Kidney (tissue), 14 donors: ENCODE measurements around the gene PEPD. TPM values are rescaled to one million over a fixed set of nuclear protein-coding genes. Genes with fewer than 3 reads are reported as not detected.

Experiments
- DNase-seq, 5 donors: peaks; one replicate each; pipeline ENCODE4 v3.0.0-alpha.2; 2013 to 2020
- FAIRE-seq: peaks from 2 replicates; lab custom pipeline; 2012; peaks lifted over from hg19 to GRCh38; lab: Jason Lieb, UNC
- H3K27ac ChIP-seq, 2 donors: one replicate each; pipeline ENCODE4 v1.7.0; 2013; ENCODE audit warnings: low read depth in 2 of 2, low read length in 2 of 2, inconsistent platforms in 1 of 2
- H3K27me3 ChIP-seq: one replicate; pipeline ENCODE4 v1.7.1; 2013; ENCODE audit warnings: low read length, inconsistent platforms; ENCODE audit not compliant: control insufficient read depth, insufficient read depth
- H3K36me3 ChIP-seq, 3 donors: one replicate each; pipeline versions ENCODE4 v1.7.0 to v1.7.1; 2013; ENCODE audit warnings: low read length in 3 of 3, control low read depth in 1 of 3, inconsistent platforms in 1 of 3; ENCODE audit not compliant: insufficient read depth in 3 of 3, control insufficient read depth in 2 of 3
- H3K4me1 ChIP-seq, 3 donors: one replicate each; pipeline versions ENCODE4 v1.7.0 to v1.7.1; 2013; ENCODE audit warnings: low read length in 3 of 3, inconsistent platforms in 1 of 3, low read depth in 1 of 3; ENCODE audit not compliant: control insufficient read depth in 2 of 3, insufficient read depth in 2 of 3
- H3K4me3 ChIP-seq, 3 donors: one replicate each; pipeline versions ENCODE4 v1.7.0 to v1.8.1; 2013; ENCODE audit warnings: low read length in 3 of 3, control low read depth in 1 of 3, inconsistent platforms in 1 of 3
- H3K9ac ChIP-seq, 3 donors: one replicate each; pipeline versions ENCODE4 v1.7.0 to v1.7.1; 2013; ENCODE audit warnings: low read length in 3 of 3, control low read depth in 1 of 3, inconsistent platforms in 1 of 3
- H3K9me3 ChIP-seq, 3 donors: one replicate each; pipeline versions ENCODE4 v1.7.0 to v1.7.1; 2013; ENCODE audit warnings: low read length in 3 of 3, control low read depth in 1 of 3, inconsistent platforms in 1 of 3; ENCODE audit not compliant: control insufficient read depth in 2 of 3, insufficient read depth in 1 of 3
- CTCF ChIP-seq: IDR thresholded peaks from 3 replicates; pipeline ENCODE4 v1.5.1; 2012; ENCODE audit warnings: mild to moderate bottlenecking, moderate library complexity, borderline replicate concordance; ENCODE audit not compliant: insufficient read depth; ENCODE audit errors: extremely low read depth
- intact Hi-C: fragments of 100-400 bp; cut with DNase I; formaldehyde crosslinking; loops from one replicate; pipeline ENCODE4 v1.11.1; 2022
- polyA plus RNA-seq: library from polyadenylated mRNA; stranded (reverse); fragments of 350-450 nt; fragmentation: Illumina TruSeq; extraction: RNeasy Lipid Tissue Mini Kit (QIAGEN cat#74804); gene quantifications from one replicate; pipeline ENCODE4 v1.2.3, GENCODE V29; 2014; ENCODE audit warnings: low read depth, low replicate concordance; ENCODE audit not compliant: insufficient read depth
- total RNA-seq: library from RNA; stranded (reverse); fragmentation: NEBNext Ultra II Directional; extraction: Animal tissue kit (Norgen Biotek cat#: 25700); gene quantifications from one replicate; pipeline ENCODE4 v1.2.1, GENCODE V29; 2021
- donor health status: control.
- donor health status: control.
- donor health status: control.
- donor health status: control.
- donor health status: control.
- donor health status: DM: yes; HTN: yes; CAD: no.
- donor health status: Normal renal cell carcinoma (clear cell type).

The PEPD gene
- total and polyA plus RNA-seq, 2 donors from 2014 or later = 71.4 to 402 TPM

DNA sequence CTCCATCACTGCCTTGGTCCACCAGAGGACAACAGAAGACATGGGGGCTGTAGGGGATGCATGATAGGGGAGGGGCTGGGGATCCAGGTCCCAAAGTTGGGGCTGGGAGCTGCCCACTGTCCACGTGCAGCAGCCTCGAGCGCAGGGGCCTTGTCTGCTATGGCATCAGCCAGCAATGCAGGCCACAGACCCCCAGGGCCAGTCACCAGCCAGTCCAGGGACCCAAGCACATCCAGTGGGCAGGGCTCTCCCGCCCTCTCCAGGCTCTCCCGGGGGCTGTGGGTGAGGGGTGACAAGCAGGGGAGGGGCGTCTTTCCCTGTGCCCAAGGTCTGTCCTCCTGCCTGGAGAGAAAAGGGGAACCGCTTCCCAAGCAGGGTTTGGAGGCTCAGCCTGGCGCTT lies 32.8 kb downstream of the PEPD start:
- H3K9me3 ChIP-seq = no peaks in the 10 kb centered on the region
- H3K36me3 ChIP-seq = peaks cover 0 to 4% (median 0%) of the 10 kb centered on the region in 3 donors
- no peaks in the 10 kb centered on the region for H3K4me1 ChIP-seq
- TF ChIP-seq CTCF = no peak
- H3K27ac ChIP-seq = no peak overlapping the region
- DNase-seq (peak in 2 of 5 donors; percentile 24 to 69), FAIRE-seq (no peak)
- intact Hi-C loops = no loop called here
- H3K4me3 ChIP-seq = no peak overlapping the region
- no peak overlapping the region for H3K9ac ChIP-seq
- H3K27me3 ChIP-seq = no peaks in the 10 kb centered on the region

DNA sequence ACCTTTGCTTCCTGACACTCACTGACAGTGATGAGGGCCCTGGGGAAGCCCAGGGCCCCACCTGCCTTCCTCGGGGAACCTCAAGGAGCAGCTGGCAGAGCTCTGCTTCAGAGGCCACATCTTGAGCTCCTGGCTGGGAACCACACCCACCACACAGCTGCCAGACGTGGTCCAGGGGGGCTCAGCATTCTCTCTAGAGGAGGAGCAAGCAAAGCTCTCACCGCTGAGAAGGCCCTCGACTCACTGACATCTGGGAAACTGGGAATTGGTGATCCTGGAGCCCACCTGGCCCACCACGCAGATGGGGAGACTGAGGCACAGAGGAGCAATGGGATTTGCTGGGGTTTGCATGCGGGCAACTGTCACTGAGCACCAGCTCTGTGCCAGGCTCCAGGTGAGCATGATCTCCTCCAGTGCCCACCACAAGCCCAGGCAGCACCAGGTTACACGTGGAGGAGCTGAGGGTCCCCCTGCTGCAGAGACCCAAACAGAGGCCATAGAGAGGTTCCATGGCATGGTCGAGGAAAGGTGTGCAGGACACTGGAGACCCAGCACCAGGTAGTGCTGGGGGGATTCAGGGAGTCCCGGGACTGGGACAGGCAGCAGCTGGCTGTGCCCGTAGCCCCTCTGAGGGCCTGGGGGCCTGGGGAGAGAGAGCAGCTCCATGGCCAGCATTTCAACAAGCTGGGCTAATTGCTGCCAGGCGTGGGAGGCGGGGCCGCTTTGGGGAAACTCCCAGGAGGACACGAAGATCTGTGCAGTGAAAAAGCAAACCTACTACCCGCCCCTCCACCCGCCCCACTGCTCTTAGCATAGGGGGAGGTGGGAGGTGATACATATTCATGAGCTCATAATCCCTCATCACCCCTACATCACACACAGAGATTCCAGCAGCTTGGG lies 33.4 kb downstream of the PEPD start:
- DNase-seq = peak in 2 of 5 donors; percentile 14 to 24

DNA sequence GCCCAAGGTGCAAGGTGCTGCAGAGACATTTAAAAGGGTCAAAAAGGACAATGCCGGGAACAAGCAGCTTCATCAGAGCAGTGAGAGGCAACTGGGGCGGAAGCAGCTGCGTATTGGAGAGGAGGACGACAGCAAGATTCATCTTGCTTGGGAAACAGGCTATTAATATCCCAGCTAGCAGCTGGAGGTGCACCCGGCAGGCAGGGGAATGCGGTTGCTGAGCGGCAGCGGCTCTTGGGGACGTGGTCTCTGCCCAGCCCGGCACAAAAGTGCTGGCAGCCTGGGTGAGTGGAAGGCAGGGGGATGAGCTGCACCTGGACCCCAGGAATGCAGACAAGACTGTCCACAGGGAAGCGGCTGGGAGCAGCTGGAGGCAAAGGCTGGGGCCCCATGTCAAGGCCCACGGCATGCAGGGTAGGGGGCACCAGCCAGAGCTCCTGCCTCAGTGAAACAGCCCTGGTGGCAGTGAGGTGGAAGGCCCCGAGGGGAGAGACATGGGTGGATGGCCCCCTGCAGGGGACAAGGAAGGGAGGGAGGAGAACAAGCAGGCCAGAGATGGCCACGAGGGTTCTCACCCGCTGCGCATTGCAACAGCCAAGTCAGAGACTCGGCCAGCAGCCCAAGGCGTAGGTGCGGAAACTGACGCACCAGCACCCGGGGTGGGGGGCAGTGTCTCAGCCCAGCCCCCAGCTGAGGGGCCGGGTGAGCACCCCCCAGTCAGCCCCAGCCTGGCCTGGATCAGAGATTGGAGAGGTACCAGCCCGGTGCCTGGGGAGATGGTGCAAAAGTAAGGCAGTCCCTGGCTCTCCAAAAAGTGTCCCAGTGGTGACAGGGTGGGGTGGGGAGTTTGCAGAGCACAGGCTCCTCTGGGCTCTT lies 34.4 kb downstream of the PEPD start:
- no peaks in the 10 kb centered on the region for H3K4me1 ChIP-seq
- DNase-seq (peak in 2 of 5 donors; percentile 37 to 42), FAIRE-seq (no peak)
- no peaks in the 10 kb centered on the region for H3K9me3 ChIP-seq
- H3K9ac ChIP-seq = no peak overlapping the region
- H3K27me3 ChIP-seq = no peaks in the 10 kb centered on the region
- intact Hi-C loops = no loop called here
- no peaks in the 10 kb centered on the region for H3K36me3 ChIP-seq
- no peak for TF ChIP-seq CTCF
- H3K4me3 ChIP-seq = no peak overlapping the region
- H3K27ac ChIP-seq = no peak overlapping the region

More for the DNA sequence above, 33.4 kb downstream of the PEPD start:
- Histone ChIP-seq H3K36me3 (peaks cover 0 to under 1% (median 0%) of the 10 kb centered on the region in 3 donors), H3K4me3 (no peak overlapping the region), H3K9ac (no peak overlapping the region), H3K27me3 (no peaks in the 10 kb centered on the region), H3K9me3 (no peaks in the 10 kb centered on the region), H3K27ac (no peak overlapping the region), H3K4me1 (no peaks in the 10 kb centered on the region)
- intact Hi-C loops = no loop called here
- TF ChIP-seq CTCF = no peak
- FAIRE-seq = no peak
